Activated B cell treated with CpG ODN at 0.5 μM for 24 hours (primary cell): ENCODE measurements around the gene TESMIN. TPM values are rescaled to one million over a fixed set of nuclear protein-coding genes. Genes with fewer than 3 reads are reported as not detected.

ENCODE experiments used
- ATAC-seq: fragments of 200-7000 bp; cut with Tn5 transposase; one replicate; pipeline ENCODE4 v1.10.0; 2021; ENCODE audit warnings: low read depth, mild to moderate bottlenecking, moderate library complexity
- CTCF ChIA-PET: fragments of 350-600 bp; sonication (Branson Sonifier 250); formaldehyde crosslinking; loops from one replicate; lab custom pipeline; 2021; ENCODE audit warnings: antibody characterized with exemption; lab: Charles Lee
- POLR2A ChIA-PET: fragments of 350-600 bp; sonication (Branson Sonifier 250); formaldehyde crosslinking; loops from one replicate; lab custom pipeline; 2021; ENCODE audit warnings: antibody characterized with exemption; lab: Charles Lee
- DNase-seq: peaks from one replicate; pipeline ENCODE4 v3.0.0; 2022
- H3K27ac Mint-ChIP-seq: one replicate; pipeline ENCODE4 v1.8.0; 2020; ENCODE audit warnings: mixed read lengths
- H3K27me3 Mint-ChIP-seq: one replicate; pipeline ENCODE4 v1.8.0; 2021; ENCODE audit warnings: mixed read lengths
- H3K36me3 Mint-ChIP-seq: one replicate; pipeline ENCODE4 v1.8.0; 2021; ENCODE audit warnings: low read depth, mixed read lengths
- H3K4me1 Mint-ChIP-seq: one replicate; pipeline ENCODE4 v1.8.0; 2021; ENCODE audit warnings: mixed read lengths
- H3K4me3 Mint-ChIP-seq: one replicate; pipeline ENCODE4 v1.8.0; 2020; ENCODE audit warnings: mild to moderate bottlenecking, mixed read lengths
- H3K9me3 Mint-ChIP-seq: one replicate; pipeline ENCODE4 v1.8.0; 2020; ENCODE audit warnings: mixed read lengths
- CTCF ChIP-seq: fragments of 200-600 bp; IDR thresholded peaks from one replicate; pipeline ENCODE4 v1.8.0; 2022; ENCODE audit warnings: antibody characterized with exemption, mild to moderate bottlenecking
- intact Hi-C: fragments of 100-400 bp; cut with micrococcal nuclease; formaldehyde crosslinking; loops from one replicate; pipeline ENCODE4 v1.15.1; 2024
- total RNA-seq: library from RNA; stranded (reverse); gene quantifications from 2 replicates; pipeline ENCODE4 v1.2.3, GENCODE V29; 2022

The TESMIN gene
- total RNA-seq, 1 donor from 2014 or later: 3.0 TPM

DNA sequence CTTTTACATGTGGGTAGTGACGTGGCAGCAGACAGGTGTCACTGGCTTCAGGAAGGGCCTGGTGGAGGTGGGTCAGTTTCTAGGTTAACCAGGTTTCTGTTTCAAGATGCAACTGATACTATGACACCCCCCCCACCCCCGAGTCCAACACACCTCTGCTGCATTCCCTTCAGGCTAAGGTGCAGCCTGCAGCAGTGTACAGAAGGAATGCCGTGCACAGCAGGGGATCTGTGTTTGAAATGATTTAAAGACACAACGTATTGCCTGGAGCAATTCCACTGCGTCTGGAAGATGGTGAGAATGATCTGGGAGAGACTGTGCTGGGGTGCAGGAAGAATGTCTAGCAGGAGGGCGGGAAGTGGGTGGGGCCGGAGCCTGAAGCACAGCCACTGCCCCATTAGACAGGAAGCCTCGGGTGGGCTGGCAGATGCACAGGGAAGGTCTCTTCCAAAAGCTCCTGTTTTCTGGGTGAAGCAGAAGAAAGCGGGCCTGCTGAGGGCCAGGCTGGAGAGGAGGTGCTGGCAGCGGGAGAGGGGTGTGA, 11.9 kb upstream of the TESMIN start:
- Mint-ChIP-seq H3K27ac (no peak overlapping the region), H3K9me3 (no peaks in the 10 kb centered on the region), H3K36me3 (peaks cover 40% of the 10 kb centered on the region), H3K4me1 (no peaks in the 10 kb centered on the region), H3K27me3 (no peaks in the 10 kb centered on the region), H3K4me3 (no peak overlapping the region)
- DNase-seq (no peak), ATAC-seq (no peak)
- intact Hi-C loops: no loop called here
- POLR2A ChIA-PET: interaction anchor here (0.6 kb wide), 1 partner anchor 286 kb away, joined by 8 read pairs; no protein-coding TSS in a partner anchor
- CTCF ChIA-PET: no interaction called here
- no peak for TF ChIP-seq CTCF

- Mint-ChIP-seq H3K9me3 (no peaks in the 10 kb centered on the region), H3K4me3 (no peak overlapping the region), H3K4me1 (no peaks in the 10 kb centered on the region), H3K36me3 (peaks cover 44% of the 10 kb centered on the region), H3K27ac (no peak overlapping the region), H3K27me3 (no peaks in the 10 kb centered on the region)
- intact Hi-C loops: no loop called here
- ChIA-PET POLR2A (no interaction called here), CTCF (no interaction called here)
- ATAC-seq: no peak
- no peak for DNase-seq
- TF ChIP-seq CTCF: no peak
These were observed 11.2 kb upstream of the TESMIN start for GRCh38 chr11:68762481-68762880.

GRCh38 chr11:68761801-68762200, 10.5 kb upstream of the TESMIN start:
- ChIA-PET CTCF (no interaction called here), POLR2A (no interaction called here)
- TF ChIP-seq CTCF: no peak
- no peak overlapping the region for H3K4me3 Mint-ChIP-seq
- H3K27me3 Mint-ChIP-seq: no peaks in the 10 kb centered on the region
- no peaks in the 10 kb centered on the region for H3K4me1 Mint-ChIP-seq
- DNase-seq: no peak
- H3K27ac Mint-ChIP-seq: no peak overlapping the region
- H3K36me3 Mint-ChIP-seq: peaks cover 50% of the 10 kb centered on the region
- no peaks in the 10 kb centered on the region for H3K9me3 Mint-ChIP-seq
- ATAC-seq: no peak
- intact Hi-C loops: no loop called here

GRCh38 chr11:68759991-68760390, 8.7 kb upstream of the TESMIN start:
- ATAC-seq (no peak), DNase-seq (no peak)
- Mint-ChIP-seq H3K36me3 (peaks cover 49% of the 10 kb centered on the region), H3K4me3 (no peak overlapping the region), H3K27ac (no peak overlapping the region), H3K27me3 (no peaks in the 10 kb centered on the region), H3K4me1 (no peaks in the 10 kb centered on the region), H3K9me3 (no peaks in the 10 kb centered on the region)
- ChIA-PET CTCF (no interaction called here), POLR2A (no interaction called here)
- TF ChIP-seq CTCF: no peak
- intact Hi-C loops: loop anchor here (10.0 kb wide), 1 partner anchor 885 kb away; the partner anchor contains the start of gene CCND1

- TF ChIP-seq CTCF: no peak
- CTCF ChIA-PET: no interaction called here
- intact Hi-C loops: loop anchor here (10.0 kb wide), 1 partner anchor 887 kb away; the partner anchor contains the start of gene CCND1
- Mint-ChIP-seq H3K36me3 (peaks cover 45% of the 10 kb centered on the region), H3K27ac (no peak overlapping the region), H3K9me3 (no peaks in the 10 kb centered on the region), H3K27me3 (no peaks in the 10 kb centered on the region), H3K4me3 (no peak overlapping the region), H3K4me1 (no peaks in the 10 kb centered on the region)
- POLR2A ChIA-PET: no interaction called here
- ATAC-seq (no peak), DNase-seq (no peak)
These were observed 6.4 kb upstream of the TESMIN start for GRCh38 chr11:68757711-68758110.
